Measurements from ENCODE around the gene GH2.
"Not testable (repeated sequence)": the region's sequence is repeated elsewhere in the genome, so short reads cannot be mapped to it uniquely, and the experiment has no call there.

GH2 gene

GRCh38 chr17:63882626-63883126, 932 bp upstream of the GH2 start:
- not testable (repeated sequence) for H3K4me1 ChIP-seq, H3K27me3 ChIP-seq, H4K20me1 ChIP-seq, H3K9ac ChIP-seq, H3K9me3 ChIP-seq, H3K27ac ChIP-seq, H3K36me3 ChIP-seq, H3K4me3 ChIP-seq, H3K4me2 ChIP-seq

- not testable (repeated sequence) for H3K4me3 ChIP-seq, H3K9me3 ChIP-seq, H3K27me3 ChIP-seq, H3K36me3 ChIP-seq, H3K27ac ChIP-seq, H3K4me2 ChIP-seq, H3K4me1 ChIP-seq, H3K9ac ChIP-seq, H4K20me1 ChIP-seq
These were observed 407 bp downstream of the GH2 start for GRCh38 chr17:63881337-63881736.

- H4K20me1 ChIP-seq: no peaks in the 10 kb centered on the region
- no peaks in the 10 kb centered on the region for H3K36me3 ChIP-seq
- no peaks in the 10 kb centered on the region for H3K27me3 ChIP-seq
- no peak for TF ChIP-seq Cebpa-rat (IDR thresholded peaks at IDR 0.05)
- H3K4me1 ChIP-seq: peaks cover 10% of the 10 kb centered on the region
- no peaks in the 10 kb centered on the region for H3K9me3 ChIP-seq
- no peak overlapping the region for H3K4me3 ChIP-seq
- H3K9ac ChIP-seq: no peak overlapping the region
- H3K4me2 ChIP-seq: no peak overlapping the region
- H3K27ac ChIP-seq: no peak overlapping the region
These were observed 1.0 kb downstream of the GH2 start for GRCh38 chr17:63880706-63881105.

GRCh38 chr17:63878413-63878812, 3.3 kb downstream of the GH2 start:
- H3K4me3 ChIP-seq, H3K4me1 ChIP-seq, H3K9me3 ChIP-seq, H3K27ac ChIP-seq, H3K9ac ChIP-seq, H4K20me1 ChIP-seq, H3K36me3 ChIP-seq, H3K27me3 ChIP-seq: not testable (repeated sequence)
- H3K4me2 ChIP-seq: peak overlapping the region; percentile 48

- not testable (repeated sequence) for H3K4me3 ChIP-seq, H3K9ac ChIP-seq, H3K9me3 ChIP-seq, H3K27ac ChIP-seq, H3K4me2 ChIP-seq, H3K4me1 ChIP-seq, H4K20me1 ChIP-seq, H3K36me3 ChIP-seq, H3K27me3 ChIP-seq
These were observed 7.1 kb downstream of the GH2 start for GRCh38 chr17:63874693-63875092.

GRCh38 chr17:63874061-63874626, 7.6 kb downstream of the GH2 start:
- not testable (repeated sequence) for H3K27me3 ChIP-seq, H3K9me3 ChIP-seq, H4K20me1 ChIP-seq, H3K9ac ChIP-seq, H3K4me1 ChIP-seq, H3K27ac ChIP-seq, H3K36me3 ChIP-seq, H3K4me2 ChIP-seq, H3K4me3 ChIP-seq

- H3K9ac ChIP-seq, H3K9me3 ChIP-seq, H3K27me3 ChIP-seq, H3K27ac ChIP-seq, H3K36me3 ChIP-seq, H4K20me1 ChIP-seq, H3K4me3 ChIP-seq, H3K4me1 ChIP-seq, H3K4me2 ChIP-seq: not testable (repeated sequence)
These were observed 8.2 kb downstream of the GH2 start, which contains the start of gene CSH2 for GRCh38 chr17:63873577-63873976. Gene CSH2, minus strand, starts transcription at chr17:63873677. Its CDS starts 63 bp downstream, at chr17:63873614.

- H3K9ac ChIP-seq, H4K20me1 ChIP-seq, H3K9me3 ChIP-seq, H3K4me1 ChIP-seq, H3K27me3 ChIP-seq, H3K36me3 ChIP-seq, H3K4me2 ChIP-seq, H3K4me3 ChIP-seq, H3K27ac ChIP-seq: not testable (repeated sequence)
These were observed 9.9 kb downstream of the GH2 start for GRCh38 chr17:63871646-63872365.

GRCh38 chr17:63870292-63870665, 11.5 kb downstream of the GH2 start:
- not testable (repeated sequence) for H4K20me1 ChIP-seq, H3K4me1 ChIP-seq, H3K36me3 ChIP-seq, H3K4me2 ChIP-seq, H3K9ac ChIP-seq, H3K27ac ChIP-seq, H3K27me3 ChIP-seq, H3K4me3 ChIP-seq, H3K9me3 ChIP-seq

GRCh38 chr17:63869491-63870291, 12.1 kb downstream of the GH2 start:
- not testable (repeated sequence) for H3K9ac ChIP-seq, H3K4me1 ChIP-seq

GRCh38 chr17:63866625-63867024, 15.1 kb downstream of the GH2 start:
- not testable (repeated sequence) for H3K27me3 ChIP-seq, H3K4me1 ChIP-seq, H3K4me3 ChIP-seq, H3K36me3 ChIP-seq, H3K9ac ChIP-seq, H3K4me2 ChIP-seq, H3K9me3 ChIP-seq, H3K27ac ChIP-seq, H4K20me1 ChIP-seq

More at GRCh38 chr17:63869491-63870291, 12.1 kb downstream of the GH2 start:
- not testable (repeated sequence) for H3K27ac ChIP-seq, H3K4me3 ChIP-seq, H3K9me3 ChIP-seq, H3K27me3 ChIP-seq, H4K20me1 ChIP-seq, H3K36me3 ChIP-seq, H3K4me2 ChIP-seq
